NCI-H2107 (cell line): ENCODE results near the gene LRBA.
"Not testable (repeated sequence)": the region's sequence is repeated elsewhere in the genome, so short reads cannot be mapped to it uniquely, and the experiment has no call there.

Experiments
- DNase-seq: peaks from one replicate; lab custom pipeline; 2025; lab: John Stamatoyannopoulos, UW

The LRBA gene

GRCh38 chr4:150940123-150940522, 75.0 kb downstream of the LRBA start:
- DNase-seq = no peak

GRCh38 chr4:150939530-150939929, 75.6 kb downstream of the LRBA start:
- no peak for DNase-seq

DNA sequence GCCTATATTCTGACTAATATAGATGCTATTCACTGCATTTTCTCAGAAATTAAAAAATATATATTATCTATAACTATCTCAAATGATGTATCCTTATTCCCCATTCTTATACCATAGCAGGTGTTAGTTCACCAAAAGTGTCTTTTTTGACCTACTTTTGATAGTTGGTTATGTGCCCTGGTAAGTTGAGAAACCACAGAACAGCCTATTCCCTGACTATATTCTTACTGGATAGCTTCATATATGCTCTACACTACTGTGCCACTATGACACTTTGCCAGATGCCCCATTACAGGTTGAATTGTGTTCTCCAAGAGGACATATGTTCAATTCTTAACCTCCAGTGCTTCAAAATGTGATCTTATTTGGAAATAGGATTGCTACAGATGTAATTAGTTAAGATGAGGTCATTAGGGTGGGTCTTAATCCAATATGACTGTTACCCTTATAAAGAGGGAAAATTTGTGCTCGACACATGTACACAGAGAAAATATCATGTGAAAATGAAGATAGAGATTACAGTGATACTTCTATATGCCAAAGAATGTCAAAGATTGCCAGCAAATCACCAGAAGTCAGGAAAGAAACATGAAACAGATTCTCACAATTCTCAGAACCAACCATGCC, 76.1 kb downstream of the LRBA start:
- DNase-seq = no peak

GRCh38 chr4:150938417-150938816, 76.7 kb downstream of the LRBA start:
- no peak for DNase-seq

GRCh38 chr4:150934022-150934421, 81.1 kb downstream of the LRBA start:
- no peak for DNase-seq

GRCh38 chr4:150931796-150932195, 83.3 kb downstream of the LRBA start:
- no peak for DNase-seq

DNA sequence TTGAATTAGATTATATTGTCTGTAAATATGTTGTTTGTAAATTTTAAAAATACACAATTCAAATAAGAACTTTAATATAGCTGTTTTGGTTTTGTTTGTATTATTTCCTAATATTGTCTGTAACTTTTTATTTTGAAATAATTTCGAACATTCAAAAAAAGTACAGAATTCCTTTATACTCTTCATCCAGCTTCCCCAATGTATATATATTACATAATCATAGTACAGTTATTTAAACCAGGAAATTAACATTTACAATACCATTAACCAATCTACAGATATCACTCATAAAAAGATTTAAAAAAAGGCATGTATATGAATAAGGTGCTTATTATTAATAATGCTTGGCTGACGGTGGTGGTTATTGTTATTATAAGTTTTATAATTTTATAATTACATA, 84.1 kb downstream of the LRBA start:
- DNase-seq = no peak

DNA sequence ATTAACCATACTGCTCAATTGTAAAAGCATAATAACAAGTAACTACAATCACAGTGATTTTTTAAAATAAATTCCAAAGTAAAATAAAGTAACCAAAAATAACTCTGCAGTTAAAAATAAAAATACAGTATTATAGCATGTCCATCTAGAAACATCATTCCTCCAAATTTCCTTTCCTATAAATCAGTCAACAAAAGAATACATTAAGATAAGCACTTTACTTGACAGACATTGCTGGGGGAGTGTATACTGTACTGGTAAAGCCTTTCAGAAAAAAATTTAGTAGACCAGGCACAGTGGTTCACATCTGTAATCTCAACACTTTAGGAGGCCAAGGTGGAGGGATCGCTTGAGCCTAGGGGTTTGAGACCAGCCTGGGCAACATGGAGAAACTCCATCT, 91.1 kb downstream of the LRBA start:
- DNase-seq = no peak

DNA sequence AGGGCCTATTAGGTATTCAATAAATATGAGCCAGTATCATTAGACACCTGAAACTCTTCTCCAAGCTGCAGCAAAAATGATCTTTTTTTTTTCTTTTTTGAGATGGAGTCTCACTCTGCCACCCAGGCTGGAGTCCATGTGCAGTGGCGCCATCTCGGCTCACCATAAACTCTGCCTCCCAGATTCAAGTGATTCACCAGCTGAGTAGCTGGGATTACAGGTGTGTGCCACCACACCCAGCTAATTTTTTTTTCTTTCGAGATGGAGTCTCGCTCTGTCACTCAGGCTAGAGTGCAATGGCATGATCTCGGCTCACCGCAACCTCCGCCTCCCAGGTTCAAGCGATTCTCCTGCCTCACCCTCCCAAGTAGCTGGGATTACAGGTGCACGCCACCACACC, 93.6 kb downstream of the LRBA start:
- DNase-seq = not testable (repeated sequence)

- DNase-seq = not testable (repeated sequence)
Measured at GRCh38 chr4:150918562-150918961, 96.5 kb downstream of the LRBA start.

DNA sequence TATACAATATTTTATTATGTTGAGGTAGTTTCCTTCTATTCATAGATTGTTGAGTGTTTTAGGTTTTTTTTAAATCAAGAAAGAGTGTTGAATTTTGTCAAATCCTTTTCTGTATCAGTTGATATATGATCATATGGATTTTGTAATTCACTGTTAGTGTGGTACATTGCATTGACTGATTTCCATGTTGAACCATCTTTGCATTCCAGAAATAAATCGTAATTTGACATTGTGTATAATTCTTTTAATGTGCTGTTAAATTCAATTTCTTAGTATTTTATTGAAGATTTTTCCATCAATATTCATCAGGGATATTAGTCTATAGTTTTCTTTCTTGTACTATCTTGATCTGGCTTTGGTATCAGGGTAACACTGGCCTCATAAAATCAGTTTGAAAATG, 103.8 kb downstream of the LRBA start:
- DNase-seq = no peak

- DNase-seq = no peak
Measured at GRCh38 chr4:150909116-150909515, 106.0 kb downstream of the LRBA start.

DNA sequence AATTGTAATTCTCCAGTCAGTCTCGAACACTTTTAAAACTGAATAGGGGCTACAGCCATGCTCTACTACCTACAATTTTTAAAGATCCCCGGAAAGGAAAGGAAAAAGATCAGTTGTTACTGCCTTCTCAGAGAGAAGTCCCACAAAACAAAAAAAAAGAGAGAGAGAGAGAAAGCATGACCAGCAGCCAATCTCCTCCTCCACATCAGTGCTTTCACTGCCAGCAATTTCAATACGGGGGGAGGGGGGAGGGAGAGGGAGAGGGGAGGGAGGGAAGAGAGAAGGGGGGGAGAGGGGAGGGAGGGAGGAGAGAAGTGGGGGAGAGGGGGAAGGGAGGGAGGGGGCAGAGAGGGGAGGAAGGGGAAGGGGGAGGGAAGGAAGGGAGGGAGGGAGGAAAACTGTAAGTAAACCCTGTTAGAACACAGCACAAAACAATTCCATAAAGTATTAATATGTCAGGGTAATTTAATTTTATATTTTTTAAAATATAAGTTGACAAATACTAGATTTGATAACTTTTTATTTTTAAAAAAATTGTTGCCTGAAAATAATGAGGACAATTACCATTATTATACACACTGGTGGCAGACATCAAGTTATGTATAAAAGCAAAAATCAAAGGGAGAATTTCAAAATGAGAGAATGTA, 108.0 kb downstream of the LRBA start:
- no peak for DNase-seq

- no peak for DNase-seq
Measured at GRCh38 chr4:150904671-150905070, 110.4 kb downstream of the LRBA start.

DNA sequence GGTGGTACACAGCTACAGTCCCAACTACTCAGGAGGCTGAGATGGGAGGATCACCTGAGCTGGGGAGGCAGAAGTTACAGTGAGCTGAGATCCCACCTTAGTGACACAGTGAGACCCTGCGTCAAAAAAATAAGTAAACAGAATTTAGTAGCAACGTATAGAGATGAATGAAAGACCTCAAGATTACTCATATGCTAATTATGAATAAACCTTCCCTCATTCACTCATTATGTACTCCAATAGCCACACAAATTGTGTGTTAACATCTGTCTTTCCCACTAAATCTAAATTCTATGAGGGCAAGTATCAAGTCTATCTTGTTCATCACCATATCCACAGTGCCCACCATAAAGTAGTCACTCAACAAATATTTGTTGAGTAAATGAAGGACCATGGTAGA, 111.5 kb downstream of the LRBA start:
- no peak for DNase-seq

DNA sequence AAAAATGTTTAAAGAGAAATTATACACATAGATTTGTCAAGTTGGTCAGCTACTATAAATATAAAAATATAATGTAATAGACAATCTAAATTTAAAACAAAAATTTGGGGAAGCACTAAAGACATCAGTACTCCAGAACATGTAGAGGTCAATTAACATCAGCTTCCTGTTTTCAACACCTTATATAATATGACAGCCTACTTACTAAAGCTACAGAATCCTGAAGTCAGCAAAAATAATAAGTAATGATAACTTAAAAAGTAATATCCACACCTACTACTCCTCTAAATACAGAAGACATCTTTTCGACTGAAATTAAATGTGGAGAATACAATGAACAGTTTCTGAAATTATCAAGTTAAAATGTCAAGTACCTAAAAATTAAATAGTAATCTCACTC, 118.6 kb downstream of the LRBA start:
- DNase-seq = no peak

- no peak for DNase-seq
Measured at GRCh38 chr4:150890246-150890645, 124.8 kb downstream of the LRBA start.

GRCh38 chr4:150889306-150889705, 125.8 kb downstream of the LRBA start:
- DNase-seq = no peak

DNA sequence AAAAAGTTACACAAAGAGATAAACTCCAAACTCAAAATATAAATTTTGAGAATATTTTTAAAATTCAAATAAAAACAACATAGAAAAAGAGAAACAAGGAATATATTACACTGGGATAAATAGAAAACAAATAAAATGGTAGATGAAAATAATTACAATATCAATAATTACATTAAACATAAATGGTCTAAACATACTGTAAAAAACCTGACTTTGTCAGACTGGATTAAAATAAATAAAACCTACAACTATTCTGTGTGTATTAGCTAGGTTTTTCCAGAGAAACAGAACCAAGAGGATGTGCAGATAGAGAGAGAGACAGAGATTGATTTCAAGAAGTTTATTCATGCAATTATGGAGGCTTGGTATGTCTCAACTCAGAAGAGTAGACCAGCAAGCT, 126.5 kb downstream of the LRBA start:
- DNase-seq = no peak

DNA sequence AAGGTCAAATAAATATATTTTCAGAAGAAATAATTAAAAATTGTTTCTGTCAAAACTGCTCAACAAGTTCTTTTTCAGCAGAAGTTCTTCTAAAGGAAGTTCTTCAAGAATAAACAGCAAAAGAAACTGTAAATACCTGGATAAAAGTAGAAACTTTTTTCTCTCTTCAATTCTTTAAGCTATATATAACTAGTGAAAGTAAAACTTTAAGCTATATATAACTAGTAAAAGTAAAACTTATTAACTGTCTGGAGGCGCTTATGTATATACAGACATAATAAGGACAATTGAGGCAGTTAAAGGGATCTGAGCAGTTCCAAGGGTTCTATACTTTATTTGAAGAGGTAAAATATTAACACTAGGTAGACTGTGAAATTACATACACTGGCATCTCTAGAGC, 126.9 kb downstream of the LRBA start:
- no peak for DNase-seq

DNA sequence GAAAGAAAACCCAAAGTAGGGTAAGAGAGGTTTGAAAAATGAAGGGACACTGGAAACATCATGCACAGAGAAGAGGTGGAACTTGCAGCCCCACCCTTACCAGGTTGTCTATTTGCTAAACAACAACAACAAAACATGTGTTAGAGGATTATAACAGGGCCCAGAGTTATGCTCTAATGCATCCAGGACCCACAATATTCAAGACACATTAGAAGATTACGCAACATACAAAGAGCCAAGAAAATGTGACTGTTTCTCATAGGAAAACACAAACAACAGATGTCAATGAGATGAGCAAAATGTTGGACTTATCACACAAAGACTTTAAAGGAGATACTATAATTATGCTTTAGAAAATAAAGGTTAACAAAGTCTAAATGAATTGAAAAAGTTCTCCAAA, 128.5 kb downstream of the LRBA start:
- DNase-seq = no peak

- DNase-seq = no peak
Measured at GRCh38 chr4:150884625-150885024, 130.5 kb downstream of the LRBA start.

- no peak for DNase-seq
Measured at GRCh38 chr4:150875367-150875766, 139.7 kb downstream of the LRBA start.
